MCF 10A (cell line): ENCODE measurements around the gene SIGLEC15. TPM values are rescaled to one million over a fixed set of nuclear protein-coding genes. Genes with fewer than 3 reads are reported as not detected.

Source experiments
- BruUV-seq: library from RNA; stranded (reverse); fragments of 400-500 nt; replicated peaks from 2 replicates; lab custom pipeline; 2021; lab: Mats Ljungman, UMichigan
- CTCF ChIA-PET: fragments of 300-600 bp; sonication (Branson Sonifier 250); formaldehyde crosslinking; extraction: SDS; loops from one replicate; lab custom pipeline; 2021; ENCODE audit warnings: antibody characterized with exemption, inconsistent platforms; lab: Yijun Ruan, JAX
- POLR2A ChIA-PET: fragments of 300-600, 350-650 bp; sonication (Branson Sonifier 250); formaldehyde crosslinking; extraction: SDS; loops from one replicate; lab custom pipeline; 2020; ENCODE audit warnings: antibody characterized with exemption, inconsistent platforms; lab: Yijun Ruan, JAX
- DNase-seq: peaks from one replicate; pipeline ENCODE4 v3.0.0-alpha.2; 2018; ENCODE audit not compliant: unreplicated experiment
- H3K27ac Mint-ChIP-seq: one replicate; pipeline ENCODE4 v1.8.0; 2022; ENCODE audit warnings: mild to moderate bottlenecking, low read depth, mixed read lengths; ENCODE audit not compliant: unreplicated experiment
- H3K27me3 Mint-ChIP-seq: one replicate; pipeline ENCODE4 v1.8.0; 2022; ENCODE audit warnings: mixed read lengths; ENCODE audit not compliant: insufficient read depth, unreplicated experiment
- H3K36me3 Mint-ChIP-seq: one replicate; pipeline ENCODE4 v1.8.0; 2022; ENCODE audit warnings: mild to moderate bottlenecking, moderate library complexity, mixed read lengths; ENCODE audit not compliant: insufficient read depth, unreplicated experiment
- H3K4me1 Mint-ChIP-seq: one replicate; pipeline ENCODE4 v1.8.0; 2022; ENCODE audit warnings: mixed read lengths; ENCODE audit not compliant: insufficient read depth, unreplicated experiment
- H3K4me3 Mint-ChIP-seq: one replicate; pipeline ENCODE4 v1.8.0; 2022; ENCODE audit warnings: mild to moderate bottlenecking, moderate library complexity, mixed read lengths; ENCODE audit not compliant: unreplicated experiment
- H3K9me3 Mint-ChIP-seq: one replicate; pipeline ENCODE4 v1.8.0; 2022; ENCODE audit warnings: mixed read lengths; ENCODE audit not compliant: unreplicated experiment
- intact Hi-C: fragments of 100-400 bp; cut with micrococcal nuclease; formaldehyde crosslinking; loops from 2 replicates; pipeline ENCODE4 v1.14.1; 2022
- total RNA-seq: library from RNA; stranded (reverse); gene quantifications from 2 replicates; pipeline ENCODE4 v1.2.3, GENCODE V29; 2022
- TF ChIP-seq, protein P1 (sequence below): fragments of 200-600 bp; IDR thresholded peaks from one replicate; pipeline ENCODE4 v1.8.0; 2022; ENCODE audit warnings: antibody characterized with exemption, mild to moderate bottlenecking; ENCODE audit not compliant: unreplicated experiment

Gene SIGLEC15
- total RNA-seq, 1 experiment from 2014 or later = not detected

DNA sequence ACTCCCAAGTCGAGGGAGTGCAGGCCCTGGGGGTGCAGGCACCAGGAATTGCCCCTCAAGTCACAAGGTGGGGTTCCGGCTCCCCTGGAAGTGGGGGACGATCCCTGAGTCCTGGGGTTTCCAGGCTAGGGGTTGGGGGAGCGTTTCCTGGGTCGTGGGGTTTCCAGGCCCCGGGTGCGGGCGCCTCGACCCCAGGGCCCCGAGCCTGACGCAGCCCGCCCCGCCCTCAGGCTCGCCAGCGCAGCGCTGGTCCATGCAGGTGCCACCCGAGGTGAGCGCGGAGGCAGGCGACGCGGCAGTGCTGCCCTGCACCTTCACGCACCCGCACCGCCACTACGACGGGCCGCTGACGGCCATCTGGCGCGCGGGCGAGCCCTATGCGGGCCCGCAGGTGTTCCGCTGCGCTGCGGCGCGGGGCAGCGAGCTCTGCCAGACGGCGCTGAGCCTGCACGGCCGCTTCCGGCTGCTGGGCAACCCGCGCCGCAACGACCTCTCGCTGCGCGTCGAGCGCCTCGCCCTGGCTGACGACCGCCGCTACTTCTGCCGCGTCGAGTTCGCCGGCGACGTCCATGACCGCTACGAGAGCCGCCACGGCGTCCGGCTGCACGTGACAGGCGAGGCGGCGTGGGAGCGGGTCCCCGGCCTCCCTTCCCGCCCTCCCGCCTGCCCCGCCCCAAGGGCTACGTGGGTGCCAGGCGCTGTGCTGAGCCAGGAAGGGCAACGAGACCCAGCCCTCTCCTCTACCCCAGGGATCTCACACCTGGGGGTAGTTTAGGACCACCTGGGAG, 12.0 kb downstream of the SIGLEC15 start:
- POLR2A ChIA-PET = no interaction called here
- CTCF ChIA-PET = no interaction called here
- TF ChIP-seq, protein P1, sequence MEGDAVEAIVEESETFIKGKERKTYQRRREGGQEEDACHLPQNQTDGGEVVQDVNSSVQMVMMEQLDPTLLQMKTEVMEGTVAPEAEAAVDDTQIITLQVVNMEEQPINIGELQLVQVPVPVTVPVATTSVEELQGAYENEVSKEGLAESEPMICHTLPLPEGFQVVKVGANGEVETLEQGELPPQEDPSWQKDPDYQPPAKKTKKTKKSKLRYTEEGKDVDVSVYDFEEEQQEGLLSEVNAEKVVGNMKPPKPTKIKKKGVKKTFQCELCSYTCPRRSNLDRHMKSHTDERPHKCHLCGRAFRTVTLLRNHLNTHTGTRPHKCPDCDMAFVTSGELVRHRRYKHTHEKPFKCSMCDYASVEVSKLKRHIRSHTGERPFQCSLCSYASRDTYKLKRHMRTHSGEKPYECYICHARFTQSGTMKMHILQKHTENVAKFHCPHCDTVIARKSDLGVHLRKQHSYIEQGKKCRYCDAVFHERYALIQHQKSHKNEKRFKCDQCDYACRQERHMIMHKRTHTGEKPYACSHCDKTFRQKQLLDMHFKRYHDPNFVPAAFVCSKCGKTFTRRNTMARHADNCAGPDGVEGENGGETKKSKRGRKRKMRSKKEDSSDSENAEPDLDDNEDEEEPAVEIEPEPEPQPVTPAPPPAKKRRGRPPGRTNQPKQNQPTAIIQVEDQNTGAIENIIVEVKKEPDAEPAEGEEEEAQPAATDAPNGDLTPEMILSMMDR = no peak

DNA sequence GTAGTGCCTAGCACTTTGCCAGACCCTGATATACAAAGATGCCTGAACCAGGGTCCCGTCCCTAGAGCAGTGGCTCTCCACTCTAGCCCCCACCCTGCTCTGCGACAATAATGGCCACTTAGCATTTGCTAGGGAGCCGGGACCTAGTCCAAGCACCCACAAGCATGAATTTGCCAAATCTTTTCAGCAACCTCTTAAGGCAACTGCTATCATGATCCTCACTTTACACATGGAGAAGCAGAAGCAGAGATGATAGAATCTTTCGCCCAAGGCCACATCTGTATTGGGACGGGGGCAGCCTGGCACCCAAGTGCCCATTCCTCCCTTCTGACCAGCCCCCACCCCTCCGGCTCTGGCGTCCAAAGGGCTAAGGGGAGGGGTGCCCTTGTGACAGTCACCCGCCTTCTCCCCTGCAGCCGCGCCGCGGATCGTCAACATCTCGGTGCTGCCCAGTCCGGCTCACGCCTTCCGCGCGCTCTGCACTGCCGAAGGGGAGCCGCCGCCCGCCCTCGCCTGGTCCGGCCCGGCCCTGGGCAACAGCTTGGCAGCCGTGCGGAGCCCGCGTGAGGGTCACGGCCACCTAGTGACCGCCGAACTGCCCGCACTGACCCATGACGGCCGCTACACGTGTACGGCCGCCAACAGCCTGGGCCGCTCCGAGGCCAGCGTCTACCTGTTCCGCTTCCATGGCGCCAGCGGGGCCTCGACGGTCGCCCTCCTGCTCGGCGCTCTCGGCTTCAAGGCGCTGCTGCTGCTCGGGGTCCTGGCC, 13.0 kb downstream of the SIGLEC15 start:
- TF ChIP-seq, protein P1 = no peak
- intact Hi-C loops = loop anchor here (1.0 to 2.0 kb wide), 5 partner anchors 42 to 147 kb away; no protein-coding TSS in a partner anchor
- no peak overlapping the region for H3K27ac Mint-ChIP-seq
- H3K4me1 Mint-ChIP-seq = no peaks in the 10 kb centered on the region
- BruUV-seq = no TSS peak
- ChIA-PET POLR2A (no interaction called here), CTCF (interaction anchor here (1.8 kb wide), 1 partner anchor 113 kb away, joined by 12 read pairs; the partner anchor contains the start of gene SLC14A1)
- no peaks in the 10 kb centered on the region for H3K9me3 Mint-ChIP-seq
- H3K36me3 Mint-ChIP-seq = peaks cover 6% of the 10 kb centered on the region
- DNase-seq = no peak
- no peak overlapping the region for H3K4me3 Mint-ChIP-seq
- peaks cover 17% of the 10 kb centered on the region for H3K27me3 Mint-ChIP-seq

More for the DNA sequence above, 12.0 kb downstream of the SIGLEC15 start:
- intact Hi-C loops = loop anchor here (2.0 kb wide), 1 partner anchor 45 kb away; no protein-coding TSS in a partner anchor
- Mint-ChIP-seq H3K27me3 (peaks cover 17% of the 10 kb centered on the region), H3K27ac (no peak overlapping the region), H3K4me3 (no peak overlapping the region), H3K36me3 (no peaks in the 10 kb centered on the region), H3K4me1 (no peaks in the 10 kb centered on the region), H3K9me3 (no peaks in the 10 kb centered on the region)
- DNase-seq = no peak
- no TSS peak for BruUV-seq

DNA sequence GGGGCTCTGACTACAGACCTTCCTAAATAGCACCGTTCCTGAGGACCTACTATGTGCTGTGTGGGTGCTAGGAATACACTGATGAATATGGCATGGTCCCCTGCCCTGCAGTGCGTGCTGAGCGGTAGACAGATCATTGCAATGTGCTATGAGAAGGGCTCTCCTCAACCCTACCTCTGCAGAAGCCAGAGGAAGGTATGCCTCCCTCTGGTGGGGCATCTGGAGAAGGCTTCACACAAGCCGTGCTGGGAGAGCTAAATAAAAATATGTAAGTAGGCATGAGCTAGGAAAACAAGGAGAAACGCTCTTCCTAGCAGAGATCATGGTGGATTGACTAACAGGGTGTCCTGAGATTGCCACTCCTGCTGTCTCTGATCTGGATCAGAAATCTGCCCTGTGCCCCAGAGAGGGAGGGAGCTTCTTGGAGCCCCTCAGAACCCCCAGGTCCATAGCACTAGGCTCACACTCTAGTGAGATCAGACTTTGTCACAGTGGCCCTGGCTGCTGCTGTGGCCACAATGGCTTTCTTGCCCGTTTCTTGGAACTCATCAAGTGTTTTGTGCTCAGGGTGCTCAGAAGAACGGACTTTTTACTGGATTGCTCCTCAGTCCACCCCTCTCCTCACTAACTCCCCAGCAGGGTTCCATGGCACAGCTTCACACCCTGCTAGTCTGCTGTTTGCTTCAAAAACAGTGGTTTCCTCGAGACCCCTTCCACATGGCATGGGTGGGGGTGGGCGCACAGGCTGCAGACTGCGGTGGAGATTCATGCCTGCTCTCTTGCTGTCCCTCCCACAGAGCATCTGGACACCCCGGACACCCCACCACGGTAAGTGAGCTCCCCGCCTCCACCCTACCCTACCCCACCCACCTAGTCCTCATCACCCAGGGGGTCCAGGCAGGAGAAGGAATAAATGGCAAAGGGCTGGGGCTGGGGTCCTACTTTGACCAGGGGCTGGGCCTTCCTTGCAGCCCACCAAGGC, 14.2 kb downstream of the SIGLEC15 start:
- no peaks in the 10 kb centered on the region for H3K4me1 Mint-ChIP-seq
- intact Hi-C loops = loop anchor here (1.0 to 2.0 kb wide), 5 partner anchors 41 to 148 kb away; no protein-coding TSS in a partner anchor
- peaks cover 6% of the 10 kb centered on the region for H3K36me3 Mint-ChIP-seq
- CTCF ChIA-PET = interaction anchor here (0.5 to 1.8 kb wide), 23 partner anchors 9 to 289 kb away, joined by 3 to 13 read pairs (median 4); partner anchors contain the start of gene SLC14A1
- H3K27me3 Mint-ChIP-seq = peaks cover 13% of the 10 kb centered on the region
- H3K4me3 Mint-ChIP-seq = no peak overlapping the region
- TF ChIP-seq, protein P1 = peak; percentile 48
- no TSS peak for BruUV-seq
- H3K9me3 Mint-ChIP-seq = no peaks in the 10 kb centered on the region
- peak; percentile 71 for DNase-seq
- H3K27ac Mint-ChIP-seq = no peak overlapping the region
- POLR2A ChIA-PET = interaction anchor here (0.6 to 0.7 kb wide), 2 partner anchors 329 to 1120 kb away, joined by 3 read pairs; no protein-coding TSS in a partner anchor
